Measurements from ENCODE around the gene HYI.
"Not testable (repeated sequence)": the region's sequence is repeated elsewhere in the genome, so short reads cannot be mapped to it uniquely, and the experiment has no call there.

Gene HYI

DNA sequence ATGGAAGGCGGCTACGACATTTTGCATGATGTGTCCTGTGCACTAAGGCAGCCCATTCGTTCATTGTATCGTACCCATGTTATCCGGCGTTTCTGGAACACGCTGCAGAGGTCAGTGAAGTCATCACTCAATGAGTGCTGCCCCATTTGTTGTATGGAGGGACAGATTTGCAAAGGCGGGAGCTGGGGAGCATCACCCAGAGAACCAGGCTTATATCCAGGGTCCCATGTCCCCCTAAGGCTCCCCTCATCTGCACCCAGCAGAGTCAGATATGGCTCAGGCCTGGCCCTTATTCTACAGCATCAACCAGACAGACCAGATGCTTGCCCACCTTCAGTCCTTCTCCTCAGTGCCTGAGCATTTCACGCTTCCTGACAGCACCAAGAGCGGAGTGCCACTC is 32.9 kb downstream of the HYI start:
- no peak for DNase-seq (ENCODE audit: extremely low read depth, low read depth)
- no peak overlapping the region for H3K4me3 ChIP-seq (replicated peaks; ENCODE audit: low read depth, low read length)
- TF ChIP-seq CTCF (IDR thresholded peaks at IDR 0.05; ENCODE audit: low read depth, low read length, missing control alignments), result no peak

GRCh38 chr1:43419627-43420425 is 33.9 kb downstream of the HYI start:
- H3K4me3 ChIP-seq (replicated peaks; ENCODE audit: low read depth, low read length), result no peak overlapping the region
- no peak for DNase-seq (ENCODE audit: extremely low read depth, low read depth)
- no peak for TF ChIP-seq CTCF (IDR thresholded peaks at IDR 0.05; ENCODE audit: low read depth, low read length, missing control alignments)

DNA sequence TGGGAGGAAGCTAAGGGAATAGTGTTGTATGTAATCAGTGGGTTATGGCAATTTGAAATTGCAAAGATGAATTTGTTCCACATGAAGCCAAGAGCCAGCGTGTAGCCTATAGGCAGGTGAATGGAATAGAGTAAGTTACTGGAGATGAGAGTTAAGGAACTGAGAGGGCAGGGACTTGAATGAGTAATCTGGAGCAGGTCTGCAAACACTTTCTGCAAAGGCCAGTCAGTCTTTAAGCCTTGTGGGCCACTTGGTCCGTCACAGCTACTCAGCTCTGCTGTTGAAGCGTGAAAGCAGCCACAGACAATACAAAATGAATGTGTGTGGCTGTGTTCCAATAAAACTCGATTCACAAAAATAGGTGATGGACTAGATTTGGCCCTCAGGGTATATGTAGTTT is 34.9 kb downstream of the HYI start:
- no peak for DNase-seq (ENCODE audit: extremely low read depth, low read depth)
- no peak for TF ChIP-seq CTCF (IDR thresholded peaks at IDR 0.05; ENCODE audit: low read depth, low read length, missing control alignments)

GRCh38 chr1:43415901-43416300 is 37.8 kb downstream of the HYI start:
- TF ChIP-seq CTCF (IDR thresholded peaks at IDR 0.05; ENCODE audit: low read depth, low read length, missing control alignments), result no peak
- DNase-seq (ENCODE audit: extremely low read depth, low read depth), result no peak

More for the DNA sequence above, 34.9 kb downstream of the HYI start:
- H3K4me3 ChIP-seq (replicated peaks; ENCODE audit: low read depth, low read length), result no peak overlapping the region

DNA sequence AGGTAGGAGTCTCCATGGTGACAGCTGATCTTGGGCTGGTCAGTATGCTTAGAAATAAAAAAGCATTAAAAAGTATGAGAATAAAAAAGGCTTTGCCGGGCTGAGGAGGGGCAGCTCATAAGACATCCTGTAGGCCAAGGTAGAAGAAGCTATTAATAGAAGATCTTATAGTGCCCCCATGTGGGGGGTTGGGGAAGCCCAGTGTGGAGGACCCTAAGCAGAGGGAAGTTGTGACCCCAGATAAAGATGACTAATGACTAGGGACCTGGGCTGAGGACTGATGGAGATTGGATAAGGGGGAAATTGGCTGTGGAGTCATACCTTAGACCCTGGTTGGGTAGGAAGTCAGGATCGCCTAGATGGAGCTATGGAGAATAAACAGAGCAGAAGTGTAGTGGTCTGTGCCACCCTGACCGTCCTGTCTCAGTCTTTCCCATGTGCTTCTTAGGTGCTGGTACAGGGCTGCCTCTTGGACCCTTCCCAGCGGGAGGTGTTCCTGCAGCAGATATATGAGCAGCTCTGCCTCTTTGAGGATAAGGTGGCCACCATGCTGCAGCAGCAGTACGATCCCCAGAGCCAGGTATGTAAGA is 39.0 kb downstream of the HYI start:
- DNase-seq (ENCODE audit: extremely low read depth, low read depth), result no peak
- TF ChIP-seq CTCF (IDR thresholded peaks at IDR 0.05; ENCODE audit: low read depth, low read length, missing control alignments), result peak; percentile 70
- H3K4me3 ChIP-seq (replicated peaks; ENCODE audit: low read depth, low read length), result no peak overlapping the region

More at GRCh38 chr1:43415901-43416300, 37.8 kb downstream of the HYI start:
- no peak overlapping the region for H3K4me3 ChIP-seq (replicated peaks; ENCODE audit: low read depth, low read length)

DNA sequence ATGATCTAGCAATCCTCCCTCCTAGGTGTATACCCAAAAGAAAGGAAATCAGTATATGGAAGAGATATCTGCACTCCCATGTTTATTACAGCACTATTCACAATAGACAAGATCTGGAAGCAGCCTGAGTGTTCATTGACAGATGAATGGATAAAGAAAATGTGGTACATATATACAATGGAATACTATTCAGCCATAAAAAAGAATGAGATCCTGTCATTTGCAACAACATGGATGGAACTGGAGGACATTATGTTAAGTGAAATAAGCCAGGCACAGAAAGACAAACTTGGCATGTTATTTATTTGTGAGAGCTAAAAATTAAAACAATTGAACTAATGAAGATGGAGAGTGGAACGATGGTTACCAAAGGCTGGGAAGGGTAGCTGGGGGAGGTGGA is 40.3 kb downstream of the HYI start:
- DNase-seq (ENCODE audit: extremely low read depth, low read depth), result not testable (repeated sequence)

DNA sequence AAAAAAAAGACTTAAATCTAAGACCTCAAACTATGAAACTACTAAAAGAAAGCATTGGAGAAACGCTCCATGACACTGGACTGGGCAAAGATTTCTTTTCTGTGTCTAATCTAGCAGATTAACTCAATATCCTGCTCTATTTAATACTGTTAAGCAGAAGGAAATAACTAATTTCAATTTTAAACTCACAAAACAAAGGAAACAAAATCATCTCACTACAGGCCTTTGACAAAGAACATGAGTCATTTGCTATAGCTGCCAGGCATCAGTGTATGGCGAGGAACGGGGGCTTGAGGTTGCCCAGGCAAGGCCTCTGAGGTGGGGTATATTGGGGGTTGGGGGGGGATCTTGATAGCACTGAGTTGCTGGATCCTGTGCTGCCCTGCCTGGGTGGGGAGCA is 43.2 kb downstream of the HYI start:
- no peak for DNase-seq (ENCODE audit: extremely low read depth, low read depth)
- H3K4me3 ChIP-seq (replicated peaks; ENCODE audit: low read depth, low read length), result no peak overlapping the region
- TF ChIP-seq CTCF (IDR thresholded peaks at IDR 0.05; ENCODE audit: low read depth, low read length, missing control alignments), result no peak

More for the DNA sequence above, 40.3 kb downstream of the HYI start:
- H3K4me3 ChIP-seq (replicated peaks; ENCODE audit: low read depth, low read length), result not testable (repeated sequence)
